ENCODE data around the gene ZFYVE21. TPM values are rescaled to one million over a fixed set of nuclear protein-coding genes. Genes with fewer than 3 reads are reported as not detected.

ZFYVE21 gene
- total RNA-seq, 1 donor from 2014 or later: 50.5 TPM

GRCh38 chr14:103700753-103701490, 14.7 kb upstream of the ZFYVE21 start:
- Histone ChIP-seq H3K4me1 (peaks cover 99% of the 10 kb centered on the region), H3K36me3 (peaks cover 57% of the 10 kb centered on the region)

GRCh38 chr14:103702095-103702494, 13.5 kb upstream of the ZFYVE21 start:
- no peak for DNase-seq
- TF ChIP-seq CTCF (IDR thresholded peaks at IDR 0.05; ENCODE audit: borderline replicate concordance): no peak
- Histone ChIP-seq H3K4me1 (peaks cover 99% of the 10 kb centered on the region), H3K36me3 (peaks cover 62% of the 10 kb centered on the region), H3K4me3 (no peak overlapping the region), H3K27me3 (ENCODE audit: low read depth) (no peaks in the 10 kb centered on the region), H3K27ac (replicated peaks) (peak overlapping the region; percentile 72), H3K9me3 (replicated peaks) (no peaks in the 10 kb centered on the region)
- intact Hi-C loops (cut with micrococcal nuclease): no loop called here

More at GRCh38 chr14:103700753-103701490, 14.7 kb upstream of the ZFYVE21 start:
- intact Hi-C loops (cut with micrococcal nuclease): no loop called here
- H3K9me3 ChIP-seq (replicated peaks): no peaks in the 10 kb centered on the region
- H3K27me3 ChIP-seq (ENCODE audit: low read depth): no peaks in the 10 kb centered on the region
- TF ChIP-seq CTCF (IDR thresholded peaks at IDR 0.05; ENCODE audit: borderline replicate concordance): no peak
- H3K4me3 ChIP-seq: no peak overlapping the region
- DNase-seq: peak; percentile 33
- H3K27ac ChIP-seq (replicated peaks): peak overlapping the region; percentile 72

- intact Hi-C loops (cut with micrococcal nuclease): no loop called here
- TF ChIP-seq CTCF (IDR thresholded peaks at IDR 0.05; ENCODE audit: borderline replicate concordance): no peak
- Histone ChIP-seq H3K27me3 (ENCODE audit: low read depth) (no peaks in the 10 kb centered on the region), H3K4me1 (peaks cover 97% of the 10 kb centered on the region), H3K9me3 (replicated peaks) (no peaks in the 10 kb centered on the region), H3K4me3 (no peak overlapping the region), H3K36me3 (peaks cover 57% of the 10 kb centered on the region), H3K27ac (replicated peaks) (peak overlapping the region; percentile 72)
- no peak for DNase-seq
Measured at GRCh38 chr14:103702497-103703432, 12.8 kb upstream of the ZFYVE21 start.

- Histone ChIP-seq H3K27ac (replicated peaks) (peak overlapping the region; percentile 73), H3K36me3 (peaks cover 49% of the 10 kb centered on the region), H3K4me1 (peaks cover 97% of the 10 kb centered on the region), H3K4me3 (no peak overlapping the region), H3K27me3 (ENCODE audit: low read depth) (no peaks in the 10 kb centered on the region), H3K9me3 (replicated peaks) (no peaks in the 10 kb centered on the region)
- intact Hi-C loops (cut with micrococcal nuclease): no loop called here
- no peak for TF ChIP-seq CTCF (IDR thresholded peaks at IDR 0.05; ENCODE audit: borderline replicate concordance)
- DNase-seq: no peak
Measured at GRCh38 chr14:103703433-103704385, 11.9 kb upstream of the ZFYVE21 start.

- H3K36me3 ChIP-seq: peaks cover 41% of the 10 kb centered on the region
- TF ChIP-seq CTCF (IDR thresholded peaks at IDR 0.05; ENCODE audit: borderline replicate concordance): no peak
- H3K27me3 ChIP-seq (ENCODE audit: low read depth): no peaks in the 10 kb centered on the region
- peaks cover 95% of the 10 kb centered on the region for H3K4me1 ChIP-seq
- peak overlapping the region; percentile 73 for H3K27ac ChIP-seq (replicated peaks)
- no peak for DNase-seq
- intact Hi-C loops (cut with micrococcal nuclease): no loop called here
- H3K9me3 ChIP-seq (replicated peaks): no peaks in the 10 kb centered on the region
- H3K4me3 ChIP-seq: no peak overlapping the region
Measured at GRCh38 chr14:103704708-103705107, 10.9 kb upstream of the ZFYVE21 start.
